Measurements from ENCODE around the gene RAN. TPM values are rescaled to one million over a fixed set of nuclear protein-coding genes. Genes with fewer than 3 reads are reported as not detected.
"Not testable (repeated sequence)": the region's sequence is repeated elsewhere in the genome, so short reads cannot be mapped to it uniquely, and the experiment has no call there.

RAN gene
- total and polyA plus RNA-seq, 4 donors: 210 to 505 (median 354) TPM

- ATAC-seq (ENCODE audit: insufficient read depth, low FRiP score): no peak
- H3K27me3 ChIP-seq (ENCODE audit: control insufficient read depth in 3 of 3, insufficient read depth in 3 of 3, low read length in 2 of 3): no peaks in the 10 kb centered on the region
- H3K4me3 ChIP-seq: no peak overlapping the region
- peaks cover 10 to 39% (median 18%) of the 10 kb centered on the region in 4 donors for H3K36me3 ChIP-seq (ENCODE audit: control insufficient read depth in 4 of 4, insufficient read depth in 4 of 4, low read length in 4 of 4)
- no peak overlapping the region for H3K27ac ChIP-seq (ENCODE audit: low read depth in 1 of 2, low read length in 1 of 2)
- H3K9ac ChIP-seq (ENCODE audit: insufficient read depth in 1 of 2, low read length in 2 of 2): no peak overlapping the region
- TF ChIP-seq CTCF (IDR thresholded peaks at IDR 0.05; ENCODE audit: control extremely low read depth, extremely low read depth): no peak
- no peaks in the 10 kb centered on the region for H3K9me3 ChIP-seq (ENCODE audit: control insufficient read depth in 4 of 4, insufficient read depth in 3 of 4, low read length in 3 of 4)
- no peak for DNase-seq
- 82 to 90% methylated on average over 10 of the region's 10 CpGs for WGBS, 2 donors
- peaks cover 0 to 21% (median 11%) of the 10 kb centered on the region in 5 donors for H3K4me1 ChIP-seq (ENCODE audit: control insufficient read depth in 5 of 5, insufficient read depth in 5 of 5, low read length in 5 of 5)
Observed at GRCh38 chr12:130874696-130875095, 2.8 kb downstream of the RAN start.

GRCh38 chr12:130875193-130875592 lies 3.3 kb downstream of the RAN start:
- H3K9me3 ChIP-seq (ENCODE audit: control insufficient read depth in 4 of 4, insufficient read depth in 3 of 4, low read length in 3 of 4): no peaks in the 10 kb centered on the region
- peaks cover 0 to 3% (median 0%) of the 10 kb centered on the region in 3 donors for H3K27me3 ChIP-seq (ENCODE audit: control insufficient read depth in 3 of 3, insufficient read depth in 3 of 3, low read length in 2 of 3)
- H3K36me3 ChIP-seq (ENCODE audit: control insufficient read depth in 4 of 4, insufficient read depth in 4 of 4, low read length in 4 of 4): peaks cover 10 to 39% (median 18%) of the 10 kb centered on the region in 4 donors
- H3K4me1 ChIP-seq (ENCODE audit: control insufficient read depth in 5 of 5, insufficient read depth in 5 of 5, low read length in 5 of 5): peaks cover 0 to 21% (median 11%) of the 10 kb centered on the region in 5 donors
- 95 to 96% methylated on average over 5 of the region's 5 CpGs for WGBS, 2 donors
- no peak overlapping the region for H3K27ac ChIP-seq (ENCODE audit: low read depth in 1 of 2, low read length in 1 of 2)
- DNase-seq (no peak), ATAC-seq (ENCODE audit: insufficient read depth, low FRiP score) (no peak)
- no peak overlapping the region for H3K9ac ChIP-seq (ENCODE audit: insufficient read depth in 1 of 2, low read length in 2 of 2)
- TF ChIP-seq CTCF (IDR thresholded peaks at IDR 0.05; ENCODE audit: control extremely low read depth, extremely low read depth): no peak
- H3K4me3 ChIP-seq: no peak overlapping the region

GRCh38 chr12:130875708-130876107 lies 3.8 kb downstream of the RAN start:
- DNase-seq; ATAC-seq (ENCODE audit: insufficient read depth, low FRiP score); H3K9ac ChIP-seq (ENCODE audit: insufficient read depth in 1 of 2, low read length in 2 of 2); H3K27me3 ChIP-seq (ENCODE audit: control insufficient read depth in 3 of 3, insufficient read depth in 3 of 3, low read length in 2 of 3); H3K4me3 ChIP-seq; H3K27ac ChIP-seq (ENCODE audit: low read depth in 1 of 2, low read length in 1 of 2); H3K9me3 ChIP-seq (ENCODE audit: control insufficient read depth in 4 of 4, insufficient read depth in 3 of 4, low read length in 3 of 4): not testable (repeated sequence)
- peaks cover 10 to 39% (median 18%) of the 10 kb centered on the region in 4 donors for H3K36me3 ChIP-seq (ENCODE audit: control insufficient read depth in 4 of 4, insufficient read depth in 4 of 4, low read length in 4 of 4)
- H3K4me1 ChIP-seq (ENCODE audit: control insufficient read depth in 5 of 5, insufficient read depth in 5 of 5, low read length in 5 of 5): peaks cover 0 to 21% (median 11%) of the 10 kb centered on the region in 5 donors
- WGBS, 2 donors: 82 to 84% methylated on average over 11 of the region's 11 CpGs

GRCh38 chr12:130876297-130876696 lies 4.4 kb downstream of the RAN start:
- no peak overlapping the region for H3K27ac ChIP-seq (ENCODE audit: low read depth in 1 of 2, low read length in 1 of 2)
- DNase-seq (no peak), ATAC-seq (ENCODE audit: insufficient read depth, low FRiP score) (no peak)
- H3K27me3 ChIP-seq (ENCODE audit: control insufficient read depth in 3 of 3, insufficient read depth in 3 of 3, low read length in 2 of 3): peaks cover 0 to 9% (median 0%) of the 10 kb centered on the region in 3 donors
- H3K9ac ChIP-seq (ENCODE audit: insufficient read depth in 1 of 2, low read length in 2 of 2): no peak overlapping the region
- H3K4me1 ChIP-seq (ENCODE audit: control insufficient read depth in 5 of 5, insufficient read depth in 5 of 5, low read length in 5 of 5): peaks cover 0 to 18% (median 11%) of the 10 kb centered on the region in 5 donors
- H3K36me3 ChIP-seq (ENCODE audit: control insufficient read depth in 4 of 4, insufficient read depth in 4 of 4, low read length in 4 of 4): peaks cover 10 to 39% (median 18%) of the 10 kb centered on the region in 4 donors
- H3K4me3 ChIP-seq: no peak overlapping the region
- no peak for TF ChIP-seq CTCF (IDR thresholded peaks at IDR 0.05; ENCODE audit: control extremely low read depth, extremely low read depth)
- H3K9me3 ChIP-seq (ENCODE audit: control insufficient read depth in 4 of 4, insufficient read depth in 3 of 4, low read length in 3 of 4): no peaks in the 10 kb centered on the region
